GM12873 (cell line): ENCODE data around the gene PTPRU.

ENCODE experiments used
- TF ChIP-seq, protein P1 (sequence below): IDR thresholded peaks from 2 replicates; pipeline ENCODE4 v1.5.1; 2012; ENCODE audit warnings: low read depth, mild to moderate bottlenecking, moderate library complexity, low read length, control low read depth; ENCODE audit not compliant: insufficient read depth; ENCODE audit errors: missing control alignments

PTPRU gene

DNA sequence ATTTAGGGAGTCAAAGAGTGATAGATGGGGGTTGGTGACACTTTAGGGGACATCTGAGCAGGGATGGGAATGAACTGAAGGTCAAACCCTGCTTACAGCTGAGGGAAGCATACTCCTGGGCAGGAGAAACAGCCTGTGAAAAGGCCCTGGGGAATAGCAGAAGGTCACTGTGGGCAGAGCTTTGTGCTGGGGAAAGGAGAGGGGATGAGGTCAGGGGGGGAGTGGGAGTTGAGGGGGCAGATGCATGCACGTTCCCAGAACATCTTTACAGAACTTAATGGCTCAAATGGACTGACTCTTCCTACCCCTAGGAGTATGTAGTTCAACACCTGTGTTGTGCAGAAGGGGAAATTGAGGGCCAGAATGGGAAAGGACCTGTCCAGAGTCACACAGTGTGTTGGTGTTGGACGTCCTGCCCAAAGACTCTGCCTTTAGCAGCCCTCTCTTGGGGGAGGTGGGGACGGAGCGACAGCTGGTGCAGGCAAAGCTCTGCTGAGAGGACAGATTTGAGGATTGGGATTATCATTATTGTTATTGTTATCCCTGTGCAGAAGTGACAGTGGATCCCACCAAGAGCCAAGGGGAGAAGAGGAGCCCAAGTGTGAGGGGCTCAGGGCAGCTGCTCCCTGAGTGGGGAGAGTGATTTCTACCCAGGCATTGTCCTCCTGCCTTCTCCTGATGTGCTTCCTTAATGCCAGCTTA, 116.5 kb downstream of the PTPRU start:
- TF ChIP-seq, protein P1, sequence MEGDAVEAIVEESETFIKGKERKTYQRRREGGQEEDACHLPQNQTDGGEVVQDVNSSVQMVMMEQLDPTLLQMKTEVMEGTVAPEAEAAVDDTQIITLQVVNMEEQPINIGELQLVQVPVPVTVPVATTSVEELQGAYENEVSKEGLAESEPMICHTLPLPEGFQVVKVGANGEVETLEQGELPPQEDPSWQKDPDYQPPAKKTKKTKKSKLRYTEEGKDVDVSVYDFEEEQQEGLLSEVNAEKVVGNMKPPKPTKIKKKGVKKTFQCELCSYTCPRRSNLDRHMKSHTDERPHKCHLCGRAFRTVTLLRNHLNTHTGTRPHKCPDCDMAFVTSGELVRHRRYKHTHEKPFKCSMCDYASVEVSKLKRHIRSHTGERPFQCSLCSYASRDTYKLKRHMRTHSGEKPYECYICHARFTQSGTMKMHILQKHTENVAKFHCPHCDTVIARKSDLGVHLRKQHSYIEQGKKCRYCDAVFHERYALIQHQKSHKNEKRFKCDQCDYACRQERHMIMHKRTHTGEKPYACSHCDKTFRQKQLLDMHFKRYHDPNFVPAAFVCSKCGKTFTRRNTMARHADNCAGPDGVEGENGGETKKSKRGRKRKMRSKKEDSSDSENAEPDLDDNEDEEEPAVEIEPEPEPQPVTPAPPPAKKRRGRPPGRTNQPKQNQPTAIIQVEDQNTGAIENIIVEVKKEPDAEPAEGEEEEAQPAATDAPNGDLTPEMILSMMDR: no peak

- TF ChIP-seq, protein P1: no peak
These were observed 118.3 kb downstream of the PTPRU start for GRCh38 chr1:29354511-29355098.

- TF ChIP-seq, protein P1: no peak
These were observed 119.1 kb downstream of the PTPRU start for GRCh38 chr1:29355375-29355774.

GRCh38 chr1:29356663-29357062, 120.3 kb downstream of the PTPRU start:
- TF ChIP-seq, protein P1: no peak

- TF ChIP-seq, protein P1: no peak
These were observed 121.1 kb downstream of the PTPRU start for GRCh38 chr1:29357452-29357851.

DNA sequence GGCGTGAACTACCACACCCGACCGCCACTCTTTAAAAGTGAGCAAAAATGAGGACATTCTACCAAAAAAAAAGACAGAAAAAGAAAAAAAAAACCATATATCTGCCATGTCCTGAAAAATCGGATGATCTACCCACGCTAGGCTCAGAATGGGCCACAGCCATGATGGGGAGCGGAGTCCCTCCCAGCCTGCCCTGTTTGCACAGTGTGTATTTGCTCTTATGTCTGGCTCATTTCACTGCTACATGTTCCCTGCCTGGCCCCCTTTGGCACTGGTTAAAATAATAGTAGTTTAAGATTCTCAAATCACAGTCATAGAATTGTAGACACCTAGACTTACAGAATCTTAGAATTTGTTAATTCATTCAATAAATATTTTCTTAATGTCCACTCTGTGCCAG, 121.9 kb downstream of the PTPRU start:
- TF ChIP-seq, protein P1: no peak

DNA sequence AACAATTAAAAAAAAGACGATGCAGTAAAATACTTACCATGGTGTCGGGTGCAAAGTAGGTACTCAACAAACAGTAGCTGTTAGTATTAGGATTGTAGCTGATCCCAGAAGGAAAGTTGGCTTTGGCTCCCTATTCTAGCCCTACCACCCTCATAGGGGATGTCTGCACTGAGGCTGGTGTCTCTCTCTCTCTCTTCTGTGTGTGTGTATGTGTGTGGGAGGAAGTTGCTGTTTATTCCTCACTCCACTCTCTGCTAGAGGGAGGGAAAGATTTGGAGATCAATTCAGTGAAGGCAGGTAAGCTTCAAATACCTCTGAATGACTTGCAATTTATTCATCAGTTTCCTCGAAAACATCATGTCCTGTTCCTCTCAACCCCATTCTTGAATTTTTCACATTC, 124.4 kb downstream of the PTPRU start:
- TF ChIP-seq, protein P1: no peak
